Neural cell (in vitro differentiated cells): ENCODE measurements around the gene FAM118B. TPM values are rescaled to one million over a fixed set of nuclear protein-coding genes. Genes with fewer than 3 reads are reported as not detected.

Experiments
- H2AFZ ChIP-seq: fragments of 200-600, 300-800 bp; sonication (generic), shearing (Covaris generic); 2 replicates; pipeline ENCODE4 v1.6.0; 2014; ENCODE audit warnings: low read depth, mild to moderate bottlenecking, antibody characterized with exemption, low read length, moderate library complexity
- H3F3A ChIP-seq: fragments of 200-600 bp; shearing (Covaris generic); 2 replicates; pipeline ENCODE4 v1.6.1; 2016; ENCODE audit warnings: mild to moderate bottlenecking, moderate library complexity, mixed read lengths, antibody characterized with exemption, low read length; ENCODE audit not compliant: insufficient read depth, poor library complexity, severe bottlenecking
- H3K27ac ChIP-seq: fragments of 200-600, 300-800 bp; sonication (generic), shearing (Covaris generic); 2 replicates; pipeline ENCODE4 v1.5.1; 2014; ENCODE audit warnings: mild to moderate bottlenecking, low read length, moderate library complexity
- H3K27me3 ChIP-seq: fragments of 300-800, 200-600 bp; sonication (generic), shearing (Covaris generic); 2 replicates; pipeline ENCODE4 v1.6.0; 2014; ENCODE audit warnings: mild to moderate bottlenecking, low read depth, low read length, moderate library complexity; ENCODE audit not compliant: insufficient read depth
- H3K36me3 ChIP-seq: fragments of 300-800, 200-600 bp; sonication (generic), shearing (Covaris generic); 2 replicates; pipeline ENCODE4 v1.5.1; 2014; ENCODE audit warnings: mild to moderate bottlenecking, antibody characterized with exemption, low read length, moderate library complexity; ENCODE audit not compliant: insufficient read depth
- H3K4me2 ChIP-seq: fragments of 300-800, 200-600 bp; sonication (generic), shearing (Covaris generic); 2 replicates; pipeline ENCODE4 v1.6.0; 2014; ENCODE audit warnings: mild to moderate bottlenecking, low read length
- H3K4me3 ChIP-seq: fragments of 300-800, 200-600 bp; sonication (generic), shearing (Covaris generic); 2 replicates; pipeline ENCODE4 v1.5.1; 2014; ENCODE audit warnings: mild to moderate bottlenecking, low read length, moderate library complexity
- H3K79me2 ChIP-seq: fragments of 200-600 bp; shearing (Covaris generic); replicated peaks from 2 replicates; pipeline ENCODE4 v1.6.0; 2014; ENCODE audit warnings: mild to moderate bottlenecking, low read length, moderate library complexity; ENCODE audit not compliant: insufficient read depth
- H3K9ac ChIP-seq: fragments of 300-800, 200-600 bp; sonication (generic), shearing (Covaris generic); 2 replicates; pipeline ENCODE4 v1.6.1; 2016; ENCODE audit warnings: mild to moderate bottlenecking, low read length, mixed read lengths
- H3K9me2 ChIP-seq: fragments of 200-600 bp; shearing (Covaris generic); 2 replicates; pipeline ENCODE4 v1.6.1; 2016; ENCODE audit warnings: mild to moderate bottlenecking, low read length, mixed read lengths; ENCODE audit not compliant: insufficient read depth
- H3K9me3 ChIP-seq: fragments of 200-600, 300-800 bp; sonication (generic), shearing (Covaris generic); 2 replicates; pipeline ENCODE4 v1.6.1; 2016; ENCODE audit warnings: mild to moderate bottlenecking, mixed run types, low read length, moderate library complexity, mixed read lengths
- H4K20me1 ChIP-seq: fragments of 200-600 bp; shearing (Covaris generic); 2 replicates; pipeline ENCODE4 v1.6.1; 2016; ENCODE audit warnings: mild to moderate bottlenecking, mixed run types; ENCODE audit not compliant: insufficient read depth
- CTCF ChIP-seq: fragments of 450-650 bp; IDR thresholded peaks from 2 replicates; pipeline ENCODE4 v1.5.1; 2014; ENCODE audit warnings: antibody characterized with exemption, mild to moderate bottlenecking, moderate library complexity; ENCODE audit not compliant: poor library complexity, severe bottlenecking
- EP300 ChIP-seq: fragments of 450-650 bp; conservative IDR thresholded peaks from 2 replicates; pipeline ENCODE4 v1.6.1; 2014; ENCODE audit warnings: antibody characterized with exemption, mild to moderate bottlenecking, moderate library complexity; ENCODE audit not compliant: poor library complexity, severe bottlenecking
- EZH2 ChIP-seq: fragments of 200-600, 300-800 bp; shearing (Covaris generic), sonication (generic); IDR thresholded peaks from 2 replicates; pipeline ENCODE4 v1.6.1; 2014; ENCODE audit warnings: antibody characterized with exemption, low read length, borderline replicate concordance, mild to moderate bottlenecking; ENCODE audit not compliant: insufficient read depth, poor library complexity, severe bottlenecking
- MXI1 ChIP-seq: fragments of 450-650 bp; conservative IDR thresholded peaks from 2 replicates; pipeline ENCODE4 v1.6.1; 2014; ENCODE audit warnings: antibody characterized with exemption, mild to moderate bottlenecking; ENCODE audit not compliant: poor library complexity, severe bottlenecking
- POLR2AphosphoS5 ChIP-seq: IDR thresholded peaks from 2 replicates; pipeline ENCODE4 v1.6.1; 2012
- RAD21 ChIP-seq: fragments of 450-650 bp; conservative IDR thresholded peaks from 2 replicates; pipeline ENCODE4 v1.6.1; 2014; ENCODE audit warnings: antibody characterized with exemption, mild to moderate bottlenecking, moderate library complexity
- REST ChIP-seq: IDR thresholded peaks from 2 replicates; pipeline ENCODE4 v1.6.1; 2012; ENCODE audit warnings: borderline replicate concordance
- SMC3 ChIP-seq: fragments of 450-650 bp; conservative IDR thresholded peaks from 2 replicates; pipeline ENCODE4 v1.6.1; 2014; ENCODE audit warnings: antibody characterized with exemption, mild to moderate bottlenecking, moderate library complexity; ENCODE audit not compliant: poor library complexity
- TAF1 ChIP-seq: IDR thresholded peaks from 2 replicates; pipeline ENCODE4 v1.6.1; 2012; ENCODE audit warnings: low read depth
- polyA plus RNA-seq: library from polyadenylated mRNA; depleted of rRNA; stranded (reverse); fragments of >200 nt; gene quantifications from 2 replicates; pipeline ENCODE4 v1.2.3, GENCODE V29; 2014

The FAM118B gene
- polyA plus RNA-seq, 1 donor from 2014 or later: 54.1 TPM

DNA sequence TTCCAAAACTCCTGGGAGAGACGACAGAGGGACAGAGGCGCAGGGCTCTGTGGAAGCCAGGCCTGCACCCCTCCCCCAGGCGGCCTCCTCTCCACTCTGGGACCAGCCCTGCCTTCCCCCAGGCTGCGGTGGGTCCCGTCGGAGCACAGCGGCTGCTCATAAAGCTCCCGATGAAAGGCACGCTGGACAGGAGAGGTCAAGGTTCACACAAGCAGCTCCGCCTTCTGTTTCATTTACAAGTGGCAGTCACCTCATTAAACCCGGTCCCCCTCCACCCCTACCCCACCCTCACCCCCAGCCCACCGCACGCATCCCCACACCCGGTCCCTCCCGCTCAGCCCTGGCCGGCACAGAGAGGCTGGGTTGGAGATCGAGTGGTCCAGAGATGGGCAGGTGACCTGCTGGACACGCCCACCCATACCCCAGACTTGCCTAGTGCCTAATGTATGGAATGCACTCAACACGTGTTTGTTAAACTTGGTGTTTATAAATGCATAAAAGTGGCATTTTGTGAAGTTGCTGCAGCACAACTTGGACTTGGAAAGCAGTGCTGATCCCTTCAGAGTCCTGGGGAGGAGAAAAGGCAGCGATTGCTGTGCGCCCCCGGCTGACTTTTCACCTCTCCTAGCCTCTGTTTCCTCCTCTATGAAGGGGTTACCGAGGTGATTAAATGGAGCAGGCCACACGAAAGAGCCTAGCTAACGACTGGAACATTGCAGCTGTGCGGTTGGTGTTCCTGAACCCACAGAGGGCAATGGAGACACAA, 26.1 kb upstream of the FAM118B start:
- Histone ChIP-seq H4K20me1 (no peaks in the 10 kb centered on the region), H3K36me3 (no peaks in the 10 kb centered on the region), H3K4me2 (no peak overlapping the region), H3K27me3 (no peaks in the 10 kb centered on the region), H3K27ac (no peak overlapping the region), H3K79me2 (no peaks in the 10 kb centered on the region), H3K9me3 (no peaks in the 10 kb centered on the region), H3K9me2 (no peaks in the 10 kb centered on the region), H2AFZ (no peak overlapping the region), H3K4me3 (no peak overlapping the region), H3F3A (no peaks in the 10 kb centered on the region), H3K9ac (no peak overlapping the region)
- TF ChIP-seq EZH2 (no peak), REST (no peak), MXI1 (no peak), EP300 (no peak), RAD21 (no peak), TAF1 (no peak), CTCF (no peak)

- no peaks in the 10 kb centered on the region for H4K20me1 ChIP-seq
- H3K4me2 ChIP-seq: no peak overlapping the region
- no peaks in the 10 kb centered on the region for H3K9me2 ChIP-seq
- no peak overlapping the region for H3K27ac ChIP-seq
- H3K4me3 ChIP-seq: no peak overlapping the region
- H3K27me3 ChIP-seq: no peaks in the 10 kb centered on the region
- H3K79me2 ChIP-seq: no peaks in the 10 kb centered on the region
- H2AFZ ChIP-seq: no peak overlapping the region
- no peaks in the 10 kb centered on the region for H3K36me3 ChIP-seq
- no peaks in the 10 kb centered on the region for H3F3A ChIP-seq
- TF ChIP-seq TAF1 (no peak), MXI1 (no peak), REST (no peak), RAD21 (no peak), SMC3 (no peak), EZH2 (no peak), CTCF (no peak), POLR2AphosphoS5 (no peak), EP300 (no peak)
- no peaks in the 10 kb centered on the region for H3K9me3 ChIP-seq
- no peak overlapping the region for H3K9ac ChIP-seq
Measured at GRCh38 chr11:126186025-126186698, 25.4 kb upstream of the FAM118B start.
